IMR-90 (cell line): Measurements from ENCODE around the gene PRAC2. TPM values are rescaled to one million over a fixed set of nuclear protein-coding genes. Genes with fewer than 3 reads are reported as not detected.

Experiments
- ATAC-seq: fragments of 200-7000 bp; cut with Tn5 transposase; 2 replicates; pipeline ENCODE4 v1.9.1; 2020; ENCODE audit warnings: low read depth, mild to moderate bottlenecking, moderate library complexity
- BruUV-seq: library from RNA; stranded (reverse); fragments of 400-500 nt; replicated peaks from 2 replicates; lab custom pipeline; 2021; lab: Mats Ljungman, UMichigan
- CTCF ChIA-PET: fragments of 300-600 bp; formaldehyde crosslinking; extraction: SDS; loops from one replicate; lab custom pipeline; 2021; ENCODE audit warnings: antibody characterized with exemption; lab: Yijun Ruan, JAX
- POLR2A ChIA-PET: fragments of 300-600 bp; sonication (Branson Sonifier 250); formaldehyde crosslinking; loops from one replicate; lab custom pipeline; 2022; ENCODE audit warnings: antibody characterized with exemption; ENCODE audit not compliant: unreplicated experiment; lab: Charles Lee
- DNase-seq: peaks from one replicate; pipeline ENCODE4 v3.0.0; 2013
- H2AFZ ChIP-seq: replicated peaks from 2 replicates; pipeline ENCODE3; 2013; ENCODE audit warnings: low read length, mild to moderate bottlenecking; ENCODE audit not compliant: poor library complexity
- H2AK5ac ChIP-seq: 2 replicates; pipeline ENCODE4 v1.6.1; 2013; ENCODE audit warnings: low read depth, low read length, inconsistent platforms
- H2AK9ac ChIP-seq: replicated peaks from 2 replicates; pipeline ENCODE3; 2013; ENCODE audit warnings: mild to moderate bottlenecking, low read depth, low read length, moderate library complexity; ENCODE audit not compliant: poor library complexity
- H2BK120ac ChIP-seq: 2 replicates; pipeline ENCODE4 v1.6.1; 2013; ENCODE audit warnings: low read depth, low read length, inconsistent platforms
- H2BK15ac ChIP-seq: 3 replicates; pipeline ENCODE4 v1.6.1; 2013; ENCODE audit warnings: low read depth, low read length, inconsistent platforms
- H2BK20ac ChIP-seq: 2 replicates; pipeline ENCODE4 v1.6.1; 2013; ENCODE audit warnings: low read depth, mild to moderate bottlenecking, inconsistent platforms, low read length, moderate library complexity
- H2BK5ac ChIP-seq: 2 replicates; pipeline ENCODE4 v1.6.1; 2013; ENCODE audit warnings: mild to moderate bottlenecking, low read depth, low read length, inconsistent platforms; ENCODE audit not compliant: poor library complexity, severe bottlenecking
- H3K14ac ChIP-seq: replicated peaks from 2 replicates; pipeline ENCODE4 v1.6.1; 2013; ENCODE audit warnings: low read depth, low read length, inconsistent platforms
- H3K18ac ChIP-seq: 2 replicates; pipeline ENCODE4 v1.6.1; 2013; ENCODE audit warnings: low read depth, low read length, control low read depth
- H3K23ac ChIP-seq: 2 replicates; pipeline ENCODE4 v1.6.1; 2013; ENCODE audit warnings: low read depth, low read length, inconsistent platforms
- H3K27ac ChIP-seq: 2 replicates; pipeline ENCODE4 v1.5.1; 2013; ENCODE audit warnings: mild to moderate bottlenecking, control low read depth, low read length; ENCODE audit not compliant: insufficient read depth
- H3K27me3 ChIP-seq: 2 replicates; pipeline ENCODE4 v1.6.1; 2013; ENCODE audit warnings: low read length; ENCODE audit not compliant: control insufficient read depth, insufficient read depth
- H3K36me3 ChIP-seq: 2 replicates; pipeline ENCODE4 v1.6.1; 2013; ENCODE audit warnings: low read length, mixed read lengths; ENCODE audit not compliant: control insufficient read depth, insufficient read depth
- H3K4ac ChIP-seq: 2 replicates; pipeline ENCODE4 v1.6.1; 2013; ENCODE audit warnings: low read depth, low read length, inconsistent platforms
- H3K4me1 ChIP-seq: 2 replicates; pipeline ENCODE4 v1.6.1; 2013; ENCODE audit warnings: low read length, mixed read lengths; ENCODE audit not compliant: control insufficient read depth, insufficient read depth
- H3K4me2 ChIP-seq: 2 replicates; pipeline ENCODE4 v1.6.1; 2013; ENCODE audit warnings: low read depth, mild to moderate bottlenecking, control low read depth, low read length, moderate library complexity
- H3K4me3 ChIP-seq: 2 replicates; pipeline ENCODE4 v1.5.1; 2013; ENCODE audit warnings: low read depth, mild to moderate bottlenecking, control low read depth, low read length, moderate library complexity; ENCODE audit not compliant: insufficient read depth
- H3K56ac ChIP-seq: 2 replicates; pipeline ENCODE4 v1.6.1; 2013; ENCODE audit warnings: low read length, inconsistent platforms; ENCODE audit not compliant: insufficient read depth; ENCODE audit errors: extremely low read depth
- H3K79me1 ChIP-seq, 2 experiments: 2 replicates each; pipeline ENCODE4 v1.6.1; 2013; ENCODE audit warnings: low read length in 2 of 2, inconsistent platforms in 1 of 2, low read depth in 1 of 2
- H3K9ac ChIP-seq: 2 replicates; pipeline ENCODE4 v1.6.1; 2013; ENCODE audit warnings: low read depth, low read length, control low read depth
- H3K9me1 ChIP-seq: 2 replicates; pipeline ENCODE4 v1.6.1; 2013; ENCODE audit warnings: low read length, inconsistent platforms; ENCODE audit not compliant: insufficient read depth
- H3K9me3 ChIP-seq: 2 replicates; pipeline ENCODE4 v1.6.1; 2013; ENCODE audit warnings: low read length; ENCODE audit not compliant: control insufficient read depth, insufficient read depth
- H4K20me1 ChIP-seq: 2 replicates; pipeline ENCODE4 v1.6.1; 2013; ENCODE audit warnings: low read length, inconsistent platforms; ENCODE audit not compliant: insufficient read depth
- H4K5ac ChIP-seq: 2 replicates; pipeline ENCODE4 v1.6.1; 2013; ENCODE audit warnings: mild to moderate bottlenecking, low read depth, low read length, control low read depth
- H4K8ac ChIP-seq, 2 experiments: 2 replicates each; pipeline ENCODE4 v1.6.1; 2013; ENCODE audit warnings: low read depth in 2 of 2, low read length in 2 of 2, control low read depth in 1 of 2, inconsistent platforms in 1 of 2
- H4K91ac ChIP-seq: 2 replicates; pipeline ENCODE4 v1.6.1; 2013; ENCODE audit warnings: low read depth, low read length, inconsistent platforms; ENCODE audit not compliant: insufficient read depth
- CHD1 ChIP-seq: IDR thresholded peaks from 2 replicates; pipeline ENCODE4 v1.6.1; 2012; ENCODE audit warnings: low read depth, low read length, improper control_type of control experiment
- ELK1 ChIP-seq: fragments of 150-350 bp; IDR thresholded peaks from 2 replicates; pipeline ENCODE4 v1.6.1; 2016; ENCODE audit warnings: low read depth, mild to moderate bottlenecking, low read length, moderate library complexity, borderline replicate concordance
- USF2 ChIP-seq: fragments of 150-350 bp; IDR thresholded peaks from 2 replicates; pipeline ENCODE4 v1.6.1; 2017; ENCODE audit warnings: mild to moderate bottlenecking, antibody characterized with exemption, low read length, low read depth
- WGBS, 2 experiments: methylation state at CpG; one replicate each; pipeline versions ENCODE4 v1.1.5 to v1.1.7; 2013; ENCODE audit warnings: missing lambda C conversion rate in 2 of 2; ENCODE audit not compliant: insufficient read length in 1 of 2; ENCODE audit errors: extremely low coverage in 2 of 2; 5-methylcytosine and 5-hydroxymethylcytosine counted together
- dilution Hi-C: fragments of 300-500 bp; cut with HindIII; formaldehyde crosslinking; loops from one replicate; pipeline ENCODE4 v1.14.3; 2018; ENCODE audit warnings: low sequenced_read_pairs; ENCODE audit not compliant: unreplicated experiment
- in situ Hi-C: fragments of 300-500 bp; cut with MboI; formaldehyde crosslinking; loops from 3 replicates; pipeline ENCODE4 v1.14.3; 2019; ENCODE audit warnings: low sequenced_read_pairs, inconsistent platforms, mixed read lengths
- intact Hi-C: fragments of 100-400 bp; cut with micrococcal nuclease; formaldehyde crosslinking; loops from 2 replicates; pipeline ENCODE4 v1.10.0; 2022
- polyA plus RNA-seq, 3 experiments: library from polyadenylated mRNA; depleted of rRNA; stranded (reverse); fragments of >200 nt; gene quantifications; 2 replicates each; pipeline ENCODE4 v1.2.3, GENCODE V29; 2012; ENCODE audit warnings: low replicate concordance in 1 of 3
- total RNA-seq: library from RNA; depleted of rRNA; stranded (reverse); fragments of >200 nt; gene quantifications from 2 replicates; pipeline ENCODE4 v1.2.3, GENCODE V29; 2012

The PRAC2 gene
- total and polyA plus RNA-seq, 2 of the 4 experiments (the other 2 are of a cell fraction), result not detected

- no peak overlapping the region for H3K4me3 ChIP-seq
- DNase-seq (no peak), ATAC-seq (no peak)
- TF ChIP-seq USF2 (no peak), CHD1 (no peak), ELK1 (no peak)
- peaks cover 17% of the 10 kb centered on the region for H3K9me3 ChIP-seq
- CTCF ChIA-PET, result interaction anchor here (0.6 to 0.7 kb wide), 2 partner anchors 97 to 167 kb away, joined by 3 to 9 read pairs; no protein-coding TSS in a partner anchor
- H2BK15ac ChIP-seq, result no peak overlapping the region
- no peaks in the 10 kb centered on the region for H3K9me1 ChIP-seq
- no peak overlapping the region for H4K91ac ChIP-seq
- H3K4me2 ChIP-seq, result no peak overlapping the region
- no peak overlapping the region for H2BK5ac ChIP-seq
- H3K27me3 ChIP-seq, result peaks cover 75% of the 10 kb centered on the region
- H3K9ac ChIP-seq, result no peak overlapping the region
- no TSS peak for BruUV-seq
- dilution Hi-C loops (no loop called here), intact Hi-C loops (no loop called here), in situ Hi-C loops (no loop called here)
- no peak overlapping the region for H2BK120ac ChIP-seq
- no peak overlapping the region for H2BK20ac ChIP-seq
- H3K27ac ChIP-seq, result no peak overlapping the region
- no peaks in the 10 kb centered on the region for H3K79me1 ChIP-seq
- no peak overlapping the region for H4K8ac ChIP-seq
- POLR2A ChIA-PET, result no interaction called here
- no peak overlapping the region for H2AFZ ChIP-seq
- H4K20me1 ChIP-seq, result 0 out of 2 replicates have a peak, but pooled peaks cover 7% of the 10 kb centered on the region
- no peaks in the 10 kb centered on the region for H3K4me1 ChIP-seq
- H3K23ac ChIP-seq, result no peak overlapping the region
- H3K14ac ChIP-seq, result no peak overlapping the region
- no peaks in the 10 kb centered on the region for H3K36me3 ChIP-seq
- 0% methylated on average over 1 of the region's 10 CpGs; no CpG with 5 or more reads in 1 of the 2 experiments for WGBS, 2 experiments
- H3K18ac ChIP-seq, result no peak overlapping the region
- no peak overlapping the region for H2AK9ac ChIP-seq
- H3K56ac ChIP-seq, result no peak overlapping the region
- no peak overlapping the region for H2AK5ac ChIP-seq
- no peak overlapping the region for H3K4ac ChIP-seq
- no peak overlapping the region for H4K5ac ChIP-seq
Observed at GRCh38 chr17:48717367-48718226, 5.4 kb upstream of the PRAC2 start.
